ENCODE results near the gene MAPK1.

DNA sequence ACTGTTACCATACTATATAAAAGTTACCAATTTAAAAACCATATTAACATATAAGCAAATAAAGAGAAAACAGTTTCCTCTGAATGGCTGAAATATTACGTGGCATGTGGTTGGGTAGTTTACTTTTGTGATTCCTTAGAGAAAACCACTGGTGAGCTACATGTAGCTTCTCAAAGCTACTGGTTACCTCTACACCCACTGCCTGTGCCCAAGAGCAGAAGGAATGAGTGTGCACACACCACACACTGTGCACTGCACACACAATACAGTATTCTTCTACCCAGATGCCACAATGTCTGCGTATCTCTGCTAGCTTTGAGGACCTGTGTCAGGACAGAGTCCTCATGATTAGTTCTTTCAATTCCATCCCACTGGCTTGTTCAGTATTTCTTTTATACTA is 106.4 kb downstream of the MAPK1 start:
- TF ChIP-seq POLR2A (IDR thresholded peaks at IDR 0.05) (no peak), EP300 (IDR thresholded peaks at IDR 0.05) (no peak)
- TF ChIP-seq, protein P1, sequence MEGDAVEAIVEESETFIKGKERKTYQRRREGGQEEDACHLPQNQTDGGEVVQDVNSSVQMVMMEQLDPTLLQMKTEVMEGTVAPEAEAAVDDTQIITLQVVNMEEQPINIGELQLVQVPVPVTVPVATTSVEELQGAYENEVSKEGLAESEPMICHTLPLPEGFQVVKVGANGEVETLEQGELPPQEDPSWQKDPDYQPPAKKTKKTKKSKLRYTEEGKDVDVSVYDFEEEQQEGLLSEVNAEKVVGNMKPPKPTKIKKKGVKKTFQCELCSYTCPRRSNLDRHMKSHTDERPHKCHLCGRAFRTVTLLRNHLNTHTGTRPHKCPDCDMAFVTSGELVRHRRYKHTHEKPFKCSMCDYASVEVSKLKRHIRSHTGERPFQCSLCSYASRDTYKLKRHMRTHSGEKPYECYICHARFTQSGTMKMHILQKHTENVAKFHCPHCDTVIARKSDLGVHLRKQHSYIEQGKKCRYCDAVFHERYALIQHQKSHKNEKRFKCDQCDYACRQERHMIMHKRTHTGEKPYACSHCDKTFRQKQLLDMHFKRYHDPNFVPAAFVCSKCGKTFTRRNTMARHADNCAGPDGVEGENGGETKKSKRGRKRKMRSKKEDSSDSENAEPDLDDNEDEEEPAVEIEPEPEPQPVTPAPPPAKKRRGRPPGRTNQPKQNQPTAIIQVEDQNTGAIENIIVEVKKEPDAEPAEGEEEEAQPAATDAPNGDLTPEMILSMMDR (IDR thresholded peaks at IDR 0.05) = no peak

Measured in suprapubic skin (tissue), 3 donors.